HG03108 (cell line): ENCODE data around the gene AIM2.
"Not testable (repeated sequence)": the region's sequence is repeated elsewhere in the genome, so short reads cannot be mapped to it uniquely, and the experiment has no call there.

ENCODE experiments used
- ATAC-seq: cut with Tn5 transposase; IDR thresholded peaks from one replicate; pipeline ENCODE4 v1.9.1; 2021; ENCODE audit warnings: moderate library complexity; ENCODE audit not compliant: unreplicated experiment

The AIM2 gene

GRCh38 chr1:159081626-159082025 lies 5.1 kb upstream of the AIM2 start:
- no peak for ATAC-seq

DNA sequence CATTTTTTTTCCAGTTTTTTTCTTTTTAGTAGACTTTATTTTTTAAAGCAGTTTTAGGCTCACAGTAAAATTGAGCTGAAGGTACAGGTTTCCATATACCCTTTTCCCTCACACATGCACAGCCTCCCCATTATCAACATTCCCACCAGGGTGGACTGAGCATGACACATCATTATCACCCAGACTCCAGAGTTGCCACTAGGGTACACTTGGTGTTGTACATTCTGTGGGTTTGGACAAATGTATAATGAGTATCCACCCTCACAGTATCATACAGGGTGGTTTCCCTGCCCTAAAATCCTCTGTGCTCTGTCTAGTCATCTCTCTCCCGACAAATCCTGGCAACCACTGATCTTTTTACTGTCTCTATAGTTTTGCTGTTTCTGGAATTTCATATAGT lies 3.0 kb upstream of the AIM2 start:
- ATAC-seq = no peak

GRCh38 chr1:159077120-159077961 lies 775 bp upstream of the AIM2 start:
- peak; percentile 55 for ATAC-seq

DNA sequence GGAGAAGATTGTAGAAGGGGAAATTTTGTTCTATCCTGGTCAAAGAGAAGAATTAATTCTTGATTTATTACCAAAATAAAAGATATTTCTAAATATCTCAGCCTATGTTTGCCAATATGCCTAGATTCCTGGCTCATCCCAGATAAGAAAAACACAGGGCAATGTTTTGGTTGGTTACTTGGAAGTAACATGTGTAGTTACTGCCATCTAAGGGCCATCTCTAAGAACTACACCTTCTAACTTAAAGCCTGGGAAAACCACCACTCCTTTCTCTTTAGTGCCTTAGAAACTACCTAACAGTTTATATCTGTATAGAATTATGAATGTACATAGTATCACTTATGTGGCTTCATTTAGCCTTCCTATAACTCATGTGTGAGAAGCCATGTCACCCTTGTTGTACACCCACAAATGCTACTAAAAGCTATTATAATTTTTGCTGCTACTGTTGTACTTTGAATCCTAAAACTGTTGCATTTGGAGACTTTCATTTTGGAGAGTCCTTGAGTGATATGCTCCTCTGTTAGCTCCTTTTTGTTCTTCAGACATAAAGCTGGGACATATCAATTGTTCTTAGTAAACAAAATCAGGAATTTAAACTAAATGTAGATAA lies 4.5 kb downstream of the AIM2 start:
- ATAC-seq = no peak

GRCh38 chr1:159068886-159069285 lies 7.7 kb downstream of the AIM2 start:
- no peak for ATAC-seq

DNA sequence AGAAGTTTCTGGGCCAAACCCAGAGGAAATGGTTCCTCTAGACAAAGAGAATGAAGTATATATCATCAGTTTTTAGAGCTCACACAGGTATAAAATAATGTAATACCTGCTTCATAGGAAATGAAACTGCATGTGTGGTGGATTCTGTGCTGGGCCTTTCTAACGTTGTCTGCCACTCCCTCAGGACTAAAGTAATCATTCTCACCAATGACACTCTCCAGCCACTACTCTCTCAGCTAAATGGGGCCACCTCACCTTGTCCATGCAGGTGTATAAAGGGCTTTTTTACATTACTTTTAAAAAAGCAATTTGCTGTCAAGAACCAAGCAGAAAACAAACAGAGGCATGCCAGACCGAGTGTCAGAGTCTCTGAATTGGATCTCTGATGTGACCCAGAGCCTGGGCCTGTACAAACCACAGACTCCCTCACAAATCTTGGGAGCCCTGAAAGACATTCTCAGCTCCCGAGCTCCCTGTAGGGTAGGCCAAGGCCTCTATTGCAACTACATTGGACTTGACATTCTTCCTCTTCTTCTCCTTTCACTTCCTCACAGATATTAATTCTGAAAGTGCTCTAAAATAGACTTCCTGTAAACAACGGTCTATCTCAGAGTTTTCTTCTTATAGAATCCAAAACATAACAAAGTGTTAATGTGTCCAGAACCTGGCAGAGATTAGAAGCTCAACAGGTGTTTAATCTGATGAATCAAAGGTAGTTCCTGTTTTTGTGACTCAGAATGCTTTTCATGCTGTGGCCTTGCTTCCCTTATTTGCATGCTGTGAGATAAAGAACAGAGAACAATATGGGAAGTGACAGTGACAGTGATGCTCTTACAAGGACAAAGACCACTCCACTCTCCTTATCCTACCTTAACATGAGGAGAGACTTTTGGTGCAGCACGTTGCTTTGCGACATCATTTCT lies 8.6 kb downstream of the AIM2 start:
- peak; percentile 82 for ATAC-seq

DNA sequence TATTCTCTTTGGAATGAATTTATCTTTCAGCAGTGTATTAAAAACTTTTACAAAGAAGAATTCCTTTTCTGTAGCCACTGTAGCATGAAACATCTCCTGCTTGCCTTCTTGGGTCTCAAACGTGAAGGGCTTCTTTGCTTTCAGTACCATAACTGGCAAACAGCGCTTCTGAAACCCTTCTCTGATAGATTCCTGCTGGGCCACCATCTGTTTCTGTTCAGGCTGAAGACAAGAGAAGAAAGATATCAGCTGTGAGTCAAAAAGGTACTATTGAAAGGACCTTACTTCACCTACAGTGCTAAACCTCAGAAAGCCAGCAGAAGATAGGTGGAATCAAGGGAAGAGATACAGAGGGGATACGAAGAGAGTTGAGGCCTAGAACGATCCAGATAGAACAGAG lies 10.5 kb downstream of the AIM2 start:
- no peak for ATAC-seq

DNA sequence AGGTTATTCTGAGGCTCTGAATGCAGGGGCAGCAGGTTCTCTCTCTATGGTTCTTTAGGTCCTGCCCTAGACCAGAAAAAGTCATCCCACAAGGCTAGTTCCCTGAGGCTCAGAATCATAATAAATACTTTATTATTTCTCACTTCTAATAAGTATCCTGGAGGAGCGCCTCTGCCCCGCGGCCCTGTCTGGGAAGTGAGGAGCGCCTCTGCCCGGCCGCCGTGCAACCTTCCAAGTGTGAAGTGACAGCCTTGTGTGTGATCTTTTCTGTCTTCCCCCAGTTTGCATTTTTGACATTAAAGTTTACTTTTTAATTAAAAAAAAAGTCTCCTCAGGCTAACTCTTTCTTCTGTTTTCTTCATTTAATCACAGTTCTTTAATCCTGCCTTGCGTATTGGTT lies 11.5 kb downstream of the AIM2 start:
- ATAC-seq = no peak

DNA sequence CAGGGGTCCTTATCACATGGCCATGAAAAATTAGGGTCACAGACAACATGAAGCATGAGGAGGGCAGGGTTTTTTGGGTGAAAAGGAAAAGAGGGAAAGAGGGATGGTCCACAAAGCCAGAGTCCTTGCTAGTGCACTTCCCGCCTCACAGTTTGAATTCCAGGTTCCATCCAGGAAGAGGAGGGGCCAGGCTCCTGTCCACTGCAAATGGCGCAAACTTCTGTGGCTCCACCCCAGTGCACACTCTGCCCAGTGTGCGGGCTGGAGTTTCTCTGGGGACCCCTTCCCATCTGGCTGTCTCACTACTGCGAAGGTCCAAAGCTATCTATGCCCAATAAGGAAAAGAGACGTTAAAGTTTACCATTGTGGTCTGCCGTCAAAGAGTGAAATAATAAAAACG lies 17.8 kb downstream of the AIM2 start:
- ATAC-seq = no peak

DNA sequence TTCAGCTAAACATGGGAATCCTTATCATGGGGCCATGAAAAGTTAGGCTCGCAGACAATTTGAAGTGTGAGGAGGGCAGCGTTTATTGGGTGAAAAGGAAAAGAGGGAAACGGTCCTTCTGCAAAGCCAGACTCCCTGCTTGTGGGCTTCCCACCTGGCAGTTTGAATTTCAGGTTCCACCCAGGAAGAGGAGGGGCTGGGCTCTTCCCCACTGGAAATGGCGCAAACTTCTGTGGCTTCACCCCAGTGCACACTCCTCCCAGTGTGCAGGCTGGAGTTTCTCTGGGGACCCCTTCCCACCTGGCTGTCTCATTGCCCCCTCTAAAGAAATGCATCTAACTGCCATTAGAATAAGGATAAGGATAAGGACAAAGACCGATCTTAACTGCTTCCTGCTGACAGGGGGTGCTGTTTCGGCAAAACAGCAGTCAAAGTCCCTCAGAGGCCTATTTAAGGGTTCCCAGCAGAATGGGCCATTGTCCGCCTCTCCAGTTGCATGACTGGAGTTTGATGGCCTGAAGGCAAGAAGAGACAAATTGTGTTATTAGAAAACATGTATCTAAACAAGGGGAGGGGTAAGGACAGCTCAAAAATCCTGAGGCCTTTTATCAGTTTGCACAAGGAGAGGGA lies 20.4 kb downstream of the AIM2 start:
- ATAC-seq = no peak

DNA sequence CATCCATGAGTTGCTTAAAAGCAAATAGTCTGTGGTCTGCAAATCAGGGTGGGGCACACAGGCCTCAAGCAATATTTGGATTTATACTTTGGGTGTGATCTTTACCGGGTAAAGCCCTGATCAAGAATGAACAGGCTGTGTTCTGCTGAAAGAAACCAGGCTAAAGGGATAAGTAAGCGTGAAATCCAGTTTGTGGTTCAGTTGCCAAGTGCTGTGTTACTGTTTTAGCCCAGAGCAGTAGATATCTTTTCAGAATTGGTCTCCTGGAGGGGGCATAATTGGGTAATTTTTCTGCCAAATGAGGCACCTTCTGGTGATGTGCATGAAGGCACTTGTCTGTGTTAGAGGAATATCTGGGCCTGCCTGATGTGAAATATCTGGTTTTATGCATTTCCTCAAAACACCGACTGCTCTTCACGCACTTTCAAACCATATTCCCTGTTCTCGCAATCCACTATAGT lies 21.4 kb downstream of the AIM2 start:
- ATAC-seq = no peak

GRCh38 chr1:159054427-159054826 lies 22.1 kb downstream of the AIM2 start:
- no peak for ATAC-seq

- ATAC-seq = no peak
These were observed 25.1 kb downstream of the AIM2 start for GRCh38 chr1:159051436-159051835.

DNA sequence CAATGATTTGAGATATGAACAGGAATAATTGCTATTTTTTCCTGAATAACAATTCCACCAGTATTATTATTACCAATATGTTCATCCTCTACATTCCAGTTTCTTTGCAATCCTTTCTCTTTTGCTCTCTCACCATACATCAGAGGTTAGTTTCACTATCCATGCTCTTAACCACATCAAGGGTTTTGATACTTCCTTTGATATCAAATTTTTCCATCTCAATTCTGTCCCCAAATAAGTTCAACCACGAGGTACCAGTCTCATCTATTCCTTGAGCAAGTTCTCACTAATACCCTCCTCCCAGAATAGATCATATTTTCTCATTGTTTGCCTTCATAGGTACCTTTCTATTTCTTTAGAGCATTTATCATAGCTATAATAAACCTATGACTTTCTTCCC lies 30.1 kb downstream of the AIM2 start:
- ATAC-seq = not testable (repeated sequence)

DNA sequence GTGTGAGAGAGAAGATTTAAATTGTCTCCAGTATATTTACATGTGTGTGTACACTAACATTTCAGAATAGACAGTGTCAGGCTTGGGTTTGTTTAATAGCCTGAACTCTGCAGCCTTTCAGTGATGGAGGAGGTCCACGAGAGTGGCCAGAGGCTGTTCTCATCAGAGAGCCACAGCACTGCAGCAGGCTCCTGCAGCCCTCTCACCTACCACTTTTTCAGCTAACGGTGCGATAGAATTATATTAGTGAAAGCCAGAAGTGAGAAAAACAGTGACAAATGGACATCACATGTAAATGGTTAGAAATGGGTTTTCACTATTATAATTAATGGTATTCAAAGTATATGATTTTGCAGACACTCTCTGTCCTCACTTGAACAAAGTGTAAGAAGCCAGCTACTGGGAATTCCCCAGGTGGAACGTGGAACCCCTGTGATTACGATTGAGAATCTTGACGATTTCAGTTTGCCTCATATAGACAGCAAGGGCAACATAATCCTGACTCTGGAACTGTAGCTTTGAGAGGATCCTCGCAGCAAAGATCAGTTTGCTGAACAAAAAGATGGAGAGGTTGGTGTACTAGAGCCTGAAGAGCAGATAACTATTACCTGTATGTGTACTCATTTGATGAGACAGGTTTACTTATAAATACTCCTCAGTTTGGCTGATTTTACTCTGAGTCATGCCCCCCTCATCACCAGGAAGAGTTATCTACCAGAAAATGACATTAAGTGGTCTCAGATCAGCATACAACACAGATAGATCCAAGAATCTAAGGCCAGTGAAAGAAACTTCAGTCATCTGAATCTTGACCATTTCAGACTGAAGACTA lies 35.5 kb downstream of the AIM2 start:
- no peak for ATAC-seq

DNA sequence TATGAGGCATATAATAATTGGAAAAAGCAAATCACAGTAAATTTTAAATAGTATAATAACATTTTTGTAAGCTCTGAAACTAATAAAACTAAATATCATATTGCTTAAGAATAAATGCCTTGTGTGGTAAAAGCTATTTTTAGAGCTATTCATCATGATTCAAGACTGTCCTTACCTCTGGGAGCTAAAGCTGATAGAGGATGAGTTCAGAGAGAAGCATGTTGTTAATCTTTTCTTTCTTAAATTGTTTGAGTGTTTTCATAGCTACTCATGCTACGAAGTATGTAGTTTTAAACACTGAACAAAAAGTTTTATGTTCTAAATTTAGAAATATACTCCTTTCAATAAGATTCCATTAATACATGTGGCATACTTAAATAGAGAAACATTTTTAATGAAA lies 36.4 kb downstream of the AIM2 start:
- ATAC-seq = no peak

DNA sequence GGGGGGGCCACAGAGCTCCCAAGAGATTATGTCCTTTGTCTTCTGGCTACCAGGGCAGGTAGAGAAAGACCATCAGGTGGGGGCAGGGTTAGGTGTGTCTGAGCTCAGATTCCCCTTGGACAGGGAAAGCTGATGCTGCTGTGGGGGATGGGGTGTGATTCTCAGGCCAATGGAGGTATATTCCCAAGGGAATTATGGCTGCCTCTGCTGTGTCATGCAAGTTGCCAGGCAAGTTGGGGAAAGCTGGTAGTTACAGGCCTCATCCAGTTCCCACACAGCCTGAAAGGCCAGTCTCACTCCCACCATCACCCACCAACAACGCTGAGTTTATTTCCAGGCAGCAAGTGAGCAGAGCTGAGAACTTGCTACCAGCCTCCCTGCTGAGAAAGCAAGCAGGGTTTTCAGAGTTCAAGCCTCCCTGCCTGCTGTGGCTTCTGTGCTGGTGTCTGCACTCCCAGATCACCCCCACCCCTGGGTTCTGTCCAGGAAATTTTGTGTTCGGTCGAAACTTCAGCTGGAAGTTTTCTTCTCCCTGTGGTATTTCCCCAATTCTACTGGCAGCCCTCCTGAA lies 45.6 kb downstream of the AIM2 start:
- ATAC-seq = no peak

- ATAC-seq = no peak
These were observed 46.3 kb downstream of the AIM2 start for GRCh38 chr1:159030311-159030710.

GRCh38 chr1:159026841-159027240 lies 49.7 kb downstream of the AIM2 start:
- not testable (repeated sequence) for ATAC-seq

DNA sequence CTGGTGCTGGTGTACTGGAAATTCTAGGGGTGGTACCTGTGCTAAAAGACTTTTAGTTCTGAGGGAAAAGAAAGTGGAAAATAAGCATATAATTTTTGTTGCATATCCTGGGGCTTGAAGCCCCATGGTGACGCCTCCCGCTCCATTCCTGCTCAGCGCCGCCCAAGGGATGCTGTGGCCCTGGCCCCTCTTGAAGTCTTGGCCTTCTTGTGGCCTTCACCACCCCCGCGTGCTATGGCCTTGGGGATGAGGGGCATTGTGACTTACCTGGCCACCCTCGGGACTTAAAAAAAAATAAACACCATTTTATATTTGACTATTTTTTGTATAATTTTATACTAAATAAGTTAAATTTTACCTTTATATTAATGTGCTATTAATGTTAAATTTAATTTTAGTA lies 51.5 kb downstream of the AIM2 start:
- no peak for ATAC-seq
